GM12878 (cell line): ENCODE data around the gene SLFNL1. TPM values are rescaled to one million over a fixed set of nuclear protein-coding genes. Genes with fewer than 3 reads are reported as not detected.

Experiments used
- ATAC-seq: fragments of 200-7000 bp; cut with Tn5 transposase; 3 replicates; pipeline ENCODE4 v1.9.1; 2020; ENCODE audit warnings: mild to moderate bottlenecking, moderate library complexity
- BruUV-seq: library from RNA; stranded (reverse); fragments of 400-500 nt; replicated peaks from 2 replicates; lab custom pipeline; 2021; lab: Mats Ljungman, UMichigan
- CTCF ChIA-PET: fragments of 300-600 bp; sonication (Branson Sonifier 250); formaldehyde crosslinking; extraction: SDS; loops from one replicate; lab custom pipeline; 2021; ENCODE audit warnings: inconsistent platforms; lab: Yijun Ruan, JAX
- POLR2A ChIA-PET: fragments of 350-600 bp; formaldehyde crosslinking; extraction: SDS; loops from one replicate; lab custom pipeline; 2021; ENCODE audit warnings: inconsistent platforms; lab: Charles Lee
- RAD21 ChIA-PET: fragments of 300-600 bp; sonication (Branson Sonifier 250); formaldehyde crosslinking; loops from one replicate; lab custom pipeline; 2023; ENCODE audit warnings: antibody characterized with exemption; ENCODE audit not compliant: unreplicated experiment; lab: Charles Lee
- SMC1A ChIA-PET: fragments of 300-600 bp; sonication (Branson Sonifier 250); formaldehyde crosslinking; loops from one replicate; lab custom pipeline; 2023; ENCODE audit not compliant: unreplicated experiment, uncharacterized antibody; lab: Charles Lee
- DNase-seq: peaks from one replicate; pipeline ENCODE4 v3.0.0-alpha.2; 2011; ENCODE audit warnings: low read depth, low spot score
- FAIRE-seq: peaks from 3 replicates; lab custom pipeline; 2011; peaks lifted over from hg19 to GRCh38; lab: Jason Lieb, UNC
- H2AFZ ChIP-seq: 2 replicates; pipeline ENCODE4 v1.6.0; 2011; ENCODE audit warnings: low read depth, low read length, control low read depth; ENCODE audit not compliant: control insufficient read depth
- H3K27ac ChIP-seq: 2 replicates; pipeline ENCODE4 v1.5.1; 2011; ENCODE audit warnings: control low read depth; ENCODE audit not compliant: control insufficient read depth, insufficient read depth
- H3K27me3 ChIP-seq, 2 experiments: replicated peaks in 1 of 2; 2 replicates each; pipeline versions ENCODE4 v1.6.0 to v1.6.1; 2011; ENCODE audit warnings: low read length in 1 of 2; ENCODE audit not compliant: control insufficient read depth in 2 of 2, insufficient read depth in 2 of 2
- H3K36me3 ChIP-seq, 2 experiments: 2 replicates each; pipeline ENCODE4 v1.5.1; 2011; ENCODE audit warnings: low read length in 1 of 2; ENCODE audit not compliant: control insufficient read depth in 2 of 2, insufficient read depth in 2 of 2
- H3K4me1 ChIP-seq: 2 replicates; pipeline ENCODE4 v1.6.1; 2011; ENCODE audit warnings: mild to moderate bottlenecking, low read length, moderate library complexity, mixed read lengths; ENCODE audit not compliant: control insufficient read depth, insufficient read depth
- H3K4me2 ChIP-seq: 2 replicates; pipeline ENCODE4 v1.6.0; 2011; ENCODE audit warnings: control low read depth; ENCODE audit not compliant: control insufficient read depth, insufficient read depth
- H3K4me3 ChIP-seq: fragments of 200-600 bp; sonication (generic); 2 replicates; pipeline ENCODE4 v1.5.1; 2016
- H3K79me2 ChIP-seq: 2 replicates; pipeline ENCODE4 v1.6.0; 2011; ENCODE audit warnings: low read length; ENCODE audit not compliant: control insufficient read depth, insufficient read depth
- H3K9ac ChIP-seq: 2 replicates; pipeline ENCODE4 v1.8.0; 2011; ENCODE audit warnings: low read length, control low read depth, mixed read lengths; ENCODE audit not compliant: control insufficient read depth, insufficient read depth
- H3K9me3 ChIP-seq: replicated peaks from 3 replicates; pipeline ENCODE4 v1.5.1; 2011; ENCODE audit warnings: mild to moderate bottlenecking, low read length; ENCODE audit not compliant: control insufficient read depth, insufficient read depth
- H4K20me1 ChIP-seq: 2 replicates; pipeline ENCODE4 v1.6.0; 2011; ENCODE audit not compliant: control insufficient read depth, insufficient read depth
- CHD2 ChIP-seq: IDR thresholded peaks from 2 replicates; pipeline ENCODE4 v1.6.1; 2011; ENCODE audit warnings: low read depth, low read length, improper control_type of control experiment, borderline replicate concordance
- PAX8 ChIP-seq: fragments of 450-650 bp; IDR thresholded peaks from 2 replicates; pipeline ENCODE4 v1.6.1; 2017; ENCODE audit warnings: mild to moderate bottlenecking, moderate library complexity
- STAT3 ChIP-seq: IDR thresholded peaks from 2 replicates; pipeline ENCODE4 v1.6.1; 2011; ENCODE audit warnings: low read depth, low read length, improper control_type of control experiment
- SUZ12 ChIP-seq: fragments of 200-600 bp; sonication (generic); IDR thresholded peaks from one replicate; pipeline ENCODE4 v1.6.1; 2018; ENCODE audit warnings: antibody characterized with exemption, mild to moderate bottlenecking; ENCODE audit not compliant: unreplicated experiment
- TCF12 ChIP-seq: IDR thresholded peaks from 2 replicates; pipeline ENCODE4 v1.6.1; 2011; ENCODE audit warnings: low read depth, mild to moderate bottlenecking, low read length
- YY1 ChIP-seq: IDR thresholded peaks from 2 replicates; pipeline ENCODE4 v1.6.1; 2011; ENCODE audit warnings: low read depth, mild to moderate bottlenecking, low read length
- WGBS: methylation state at CpG from one replicate; pipeline ENCODE4 v1.1.6; 2016; ENCODE audit warnings: low lambda C conversion rate; ENCODE audit not compliant: insufficient replicate concordance, insufficient coverage; ENCODE audit errors: missing lambda C conversion rate; 5-methylcytosine and 5-hydroxymethylcytosine counted together
- in situ Hi-C: fragments of 300-500 bp; cut with MboI; formaldehyde crosslinking; loops from 9 replicates; pipeline ENCODE4 v1.14.3; 2018; ENCODE audit warnings: mixed read lengths
- intact Hi-C: fragments of 100-400 bp; cut with micrococcal nuclease; formaldehyde crosslinking; loops from one replicate; pipeline ENCODE4 v1.14.2; 2022; ENCODE audit not compliant: unreplicated experiment
- polyA plus RNA-seq, 11 experiments: library from polyadenylated mRNA; depleted of rRNA in 4 of 11; unstranded in 6 of 11; stranded (reverse) in 5 of 11; fragments of >200 nt; fragmentation: Nextera tagmentation in 4 of 11; fragmentation: Illumina TruSeq in 1 of 11; extraction: Ambion mirVana in 4 of 11; extraction: Trizol in 1 of 11; gene quantifications; 1 replicate in 1 of 11; 2 replicates in 10 of 11; pipeline versions ENCODE4 v1.2.1 to v1.2.3, GENCODE V29; 2011 to 2016; ENCODE audit warnings: inconsistent platforms in 2 of 11, missing spikeins in 2 of 11, low read depth in 1 of 11
- total RNA-seq, 4 experiments: library from RNA; depleted of rRNA in 3 of 4; stranded (reverse); fragments of >200 nt in 3 of 4; fragmentation: Illumina TruSeq in 1 of 4; extraction: Trizol in 1 of 4; gene quantifications; 2 replicates each; pipeline versions ENCODE4 v1.2.1 to v1.2.3, GENCODE V29; 2013 to 2021
- TF ChIP-seq, protein P1 (sequence below), 3 experiments: IDR thresholded peaks in 2 of 3; conservative IDR thresholded peaks in 1 of 3; 2 replicates each; pipeline ENCODE4 v1.5.1; 2011; ENCODE audit warnings: low read depth in 3 of 3, low read length in 3 of 3, mild to moderate bottlenecking in 3 of 3, control low read depth in 2 of 3, moderate library complexity in 2 of 3, inconsistent platforms in 1 of 3, mixed read lengths in 1 of 3; ENCODE audit not compliant: control insufficient read depth in 2 of 3, insufficient read depth in 1 of 3; ENCODE audit errors: extremely low read depth in 1 of 3
- TF ChIP-seq, protein P2 (sequence below): fragments of 450-650 bp; IDR thresholded peaks from 2 replicates; pipeline ENCODE4 v1.6.1; 2017; ENCODE audit warnings: borderline replicate concordance

SLFNL1 gene
- total and polyA plus RNA-seq, 10 of the 15 experiments (the other 5 are each of a cell fraction or from before 2014, with no cell fraction given), result 0.05 to 0.98 (median 0.16) TPM; not detected in 2

DNA sequence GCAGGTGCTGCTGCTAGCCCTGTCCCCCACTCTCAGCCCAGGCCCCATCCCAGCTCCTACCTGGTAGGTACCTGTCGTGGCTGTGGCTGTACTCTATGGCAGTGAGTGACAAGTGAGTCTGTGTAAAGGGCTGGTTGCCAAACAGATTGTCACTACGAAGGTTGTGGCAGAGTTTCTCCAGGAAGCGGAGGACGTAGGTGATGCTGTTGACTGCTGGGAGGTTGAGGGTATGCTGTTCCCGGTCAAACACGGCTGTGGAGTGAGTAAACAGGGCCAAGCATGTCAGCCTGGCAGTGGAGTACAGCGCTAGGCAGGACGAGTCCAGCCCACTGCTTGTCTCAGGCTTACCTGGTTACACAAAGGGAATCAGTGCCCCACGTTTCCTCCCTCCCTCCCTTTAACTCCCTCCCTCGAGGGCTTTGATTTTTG is 24.8 kb upstream of the SLFNL1 start:
- H4K20me1 ChIP-seq, result no peaks in the 10 kb centered on the region
- intact Hi-C loops (no loop called here), in situ Hi-C loops (no loop called here)
- TF ChIP-seq TCF12 (no peak), CHD2 (no peak), YY1 (no peak), PAX8 (no peak), SUZ12 (no peak), STAT3 (no peak)
- TF ChIP-seq, protein P1, sequence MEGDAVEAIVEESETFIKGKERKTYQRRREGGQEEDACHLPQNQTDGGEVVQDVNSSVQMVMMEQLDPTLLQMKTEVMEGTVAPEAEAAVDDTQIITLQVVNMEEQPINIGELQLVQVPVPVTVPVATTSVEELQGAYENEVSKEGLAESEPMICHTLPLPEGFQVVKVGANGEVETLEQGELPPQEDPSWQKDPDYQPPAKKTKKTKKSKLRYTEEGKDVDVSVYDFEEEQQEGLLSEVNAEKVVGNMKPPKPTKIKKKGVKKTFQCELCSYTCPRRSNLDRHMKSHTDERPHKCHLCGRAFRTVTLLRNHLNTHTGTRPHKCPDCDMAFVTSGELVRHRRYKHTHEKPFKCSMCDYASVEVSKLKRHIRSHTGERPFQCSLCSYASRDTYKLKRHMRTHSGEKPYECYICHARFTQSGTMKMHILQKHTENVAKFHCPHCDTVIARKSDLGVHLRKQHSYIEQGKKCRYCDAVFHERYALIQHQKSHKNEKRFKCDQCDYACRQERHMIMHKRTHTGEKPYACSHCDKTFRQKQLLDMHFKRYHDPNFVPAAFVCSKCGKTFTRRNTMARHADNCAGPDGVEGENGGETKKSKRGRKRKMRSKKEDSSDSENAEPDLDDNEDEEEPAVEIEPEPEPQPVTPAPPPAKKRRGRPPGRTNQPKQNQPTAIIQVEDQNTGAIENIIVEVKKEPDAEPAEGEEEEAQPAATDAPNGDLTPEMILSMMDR (IDR thresholded peaks at IDR 0.05 in 2 of 3, conservative IDR thresholded peaks at IDR 0.05 in 1 of 3; ENCODE audit: control insufficient read depth in 2 of 3, extremely low read depth in 1 of 3, insufficient read depth in 1 of 3, low read depth in 3 of 3, low read length in 3 of 3), result no peak
- TF ChIP-seq, protein P2, sequence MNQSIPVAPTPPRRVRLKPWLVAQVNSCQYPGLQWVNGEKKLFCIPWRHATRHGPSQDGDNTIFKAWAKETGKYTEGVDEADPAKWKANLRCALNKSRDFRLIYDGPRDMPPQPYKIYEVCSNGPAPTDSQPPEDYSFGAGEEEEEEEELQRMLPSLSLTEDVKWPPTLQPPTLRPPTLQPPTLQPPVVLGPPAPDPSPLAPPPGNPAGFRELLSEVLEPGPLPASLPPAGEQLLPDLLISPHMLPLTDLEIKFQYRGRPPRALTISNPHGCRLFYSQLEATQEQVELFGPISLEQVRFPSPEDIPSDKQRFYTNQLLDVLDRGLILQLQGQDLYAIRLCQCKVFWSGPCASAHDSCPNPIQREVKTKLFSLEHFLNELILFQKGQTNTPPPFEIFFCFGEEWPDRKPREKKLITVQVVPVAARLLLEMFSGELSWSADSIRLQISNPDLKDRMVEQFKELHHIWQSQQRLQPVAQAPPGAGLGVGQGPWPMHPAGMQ, result no peak
- ChIA-PET RAD21 (no interaction called here), SMC1A (no interaction called here), POLR2A (no interaction called here), CTCF (no interaction called here)
- peaks cover 8 to 12% of the 10 kb centered on the region in 2 experiments; a peak in 3 of 4 replicates for H3K36me3 ChIP-seq
- no peaks in the 10 kb centered on the region for H3K9me3 ChIP-seq
- no peak overlapping the region for H3K4me3 ChIP-seq
- DNase-seq (no peak), ATAC-seq (no peak), FAIRE-seq (no peak)
- no peak overlapping the region for H3K9ac ChIP-seq
- BruUV-seq, result no TSS peak
- WGBS, result 95% methylated on average over 10 of the region's 10 CpGs
- no peaks in the 10 kb centered on the region for H3K27me3 ChIP-seq
- no peaks in the 10 kb centered on the region for H3K4me1 ChIP-seq
- no peaks in the 10 kb centered on the region for H3K79me2 ChIP-seq
- no peak overlapping the region for H3K27ac ChIP-seq
- no peak overlapping the region for H3K4me2 ChIP-seq
- H2AFZ ChIP-seq, result no peak overlapping the region
